ENCODE measurements around the gene AZGP1.

- TF ChIP-seq CTCF (IDR thresholded peaks at IDR 0.05; ENCODE audit: poor library complexity) (no peak), EZH2 (IDR thresholded peaks at IDR 0.05; ENCODE audit: borderline replicate concordance) (no peak)
Measured at GRCh38 chr7:99944497-99945070, 31.2 kb downstream of the AZGP1 start.
